Stimulated activated CD4-positive, alpha-beta T cell treated with anti-CD3 and anti-CD28 coated beads, Interleukin-4, amount 100 ng/mL, for 24 hours (primary cell): Measurements from ENCODE around the gene TMEM59.
A peak's percentile ranks its signal among the peaks of the same experiment; 100 is the strongest.
"Not testable (repeated sequence)": the region's sequence is repeated elsewhere in the genome, so short reads cannot be mapped to it uniquely, and the experiment has no call there.

ENCODE experiments used
- DNase-seq: peaks from one replicate; pipeline ENCODE4 v3.0.0-alpha.2; 2020

TMEM59 gene, protein sequence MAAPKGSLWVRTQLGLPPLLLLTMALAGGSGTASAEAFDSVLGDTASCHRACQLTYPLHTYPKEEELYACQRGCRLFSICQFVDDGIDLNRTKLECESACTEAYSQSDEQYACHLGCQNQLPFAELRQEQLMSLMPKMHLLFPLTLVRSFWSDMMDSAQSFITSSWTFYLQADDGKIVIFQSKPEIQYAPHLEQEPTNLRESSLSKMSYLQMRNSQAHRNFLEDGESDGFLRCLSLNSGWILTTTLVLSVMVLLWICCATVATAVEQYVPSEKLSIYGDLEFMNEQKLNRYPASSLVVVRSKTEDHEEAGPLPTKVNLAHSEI

DNA sequence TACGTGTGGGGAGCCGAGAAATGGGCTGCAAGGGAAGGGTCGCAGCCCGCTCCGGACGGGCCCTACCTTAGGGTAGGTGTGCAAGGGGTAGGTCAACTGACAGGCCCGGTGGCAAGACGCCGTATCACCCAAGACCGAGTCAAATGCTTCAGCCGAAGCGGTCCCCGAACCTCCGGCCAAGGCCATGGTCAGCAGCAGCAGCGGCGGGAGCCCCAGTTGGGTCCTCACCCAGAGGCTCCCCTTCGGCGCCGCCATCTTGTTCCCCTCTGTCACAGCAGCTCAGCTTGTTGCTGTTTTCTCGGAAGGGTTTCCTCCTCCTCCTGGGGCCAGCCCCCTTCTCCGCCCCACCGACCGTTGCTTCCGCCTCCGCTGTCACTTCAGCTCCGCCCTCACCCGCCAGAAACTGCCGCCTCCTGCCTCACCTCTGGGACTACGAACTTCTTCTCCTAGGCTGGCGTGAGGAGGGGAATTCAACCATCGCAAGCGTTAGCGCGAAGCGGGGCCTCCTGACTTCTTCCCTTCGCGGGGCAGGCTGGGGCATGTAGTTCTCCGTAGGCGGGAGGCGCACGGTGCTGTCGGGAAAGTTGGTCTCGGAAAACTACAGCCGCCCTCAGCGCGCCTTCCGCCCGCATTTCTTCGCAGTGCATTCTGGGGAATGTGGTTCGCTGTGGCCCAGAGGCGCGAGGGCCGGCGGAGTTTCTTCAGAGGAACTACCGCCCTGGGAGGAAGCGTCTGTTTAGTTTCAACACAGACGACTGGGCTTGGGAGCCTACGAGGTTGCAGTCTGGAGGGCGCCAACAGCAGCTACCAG is at the start of gene TMEM59, which contains the start of gene TCEANC2:
TSS of gene TMEM59 (minus strand) at position 271 of the 811 bp plus-strand sequence. CDS start at position 255, 16 bp downstream.
TSS of gene TCEANC2 (plus strand) at position 675 of the 811 bp plus-strand sequence. CDS start 815 bp downstream, outside the sequence.
- DNase-seq: peak; percentile 98

DNA sequence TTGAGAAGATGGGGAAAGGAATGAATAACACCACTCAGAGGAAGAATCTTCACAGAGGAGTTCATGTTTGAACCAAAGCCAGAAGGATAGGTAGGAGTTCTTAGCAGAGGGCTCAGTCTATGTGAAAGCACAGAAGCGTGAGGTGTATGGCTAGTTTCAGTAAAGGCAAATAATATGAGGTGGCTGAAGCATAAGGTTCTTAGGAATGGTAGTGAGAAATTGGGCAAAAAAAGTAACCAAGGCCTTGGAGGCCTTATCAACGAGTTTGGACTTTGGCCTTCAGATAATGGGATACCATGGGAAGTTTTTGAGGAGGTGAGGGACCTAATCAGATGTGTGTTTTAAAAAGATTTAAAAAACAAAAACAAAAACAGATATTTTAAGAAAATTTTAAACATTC is 47.5 kb upstream of the TMEM59 start:
- DNase-seq: no peak

DNA sequence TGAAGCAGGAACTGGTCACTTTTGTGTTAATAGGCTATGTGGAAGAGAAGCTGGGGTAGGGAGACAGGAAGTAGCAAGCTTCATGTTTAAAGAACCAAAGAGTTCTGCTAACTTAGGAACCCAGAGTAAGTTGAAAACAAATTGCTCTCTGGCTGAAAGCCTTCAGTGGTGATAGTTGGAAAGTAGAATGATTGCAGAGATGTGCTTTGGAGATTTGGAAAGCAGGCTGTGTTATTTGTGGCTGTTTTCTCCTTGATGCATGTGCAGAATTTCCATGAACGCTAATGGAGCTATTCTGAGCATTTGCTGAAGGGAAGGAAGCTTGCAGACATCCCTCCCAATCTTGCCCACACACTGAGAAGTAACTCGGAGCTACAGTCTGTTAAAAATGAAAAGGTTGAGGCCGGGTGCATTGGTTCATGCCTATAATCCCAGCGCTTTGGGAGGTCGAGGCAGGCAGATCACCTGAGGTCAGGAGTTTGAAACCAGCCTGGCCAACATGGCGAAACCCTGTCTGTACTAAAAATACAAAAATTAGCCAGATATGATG is 46.1 kb upstream of the TMEM59 start:
- no peak for DNase-seq

DNA sequence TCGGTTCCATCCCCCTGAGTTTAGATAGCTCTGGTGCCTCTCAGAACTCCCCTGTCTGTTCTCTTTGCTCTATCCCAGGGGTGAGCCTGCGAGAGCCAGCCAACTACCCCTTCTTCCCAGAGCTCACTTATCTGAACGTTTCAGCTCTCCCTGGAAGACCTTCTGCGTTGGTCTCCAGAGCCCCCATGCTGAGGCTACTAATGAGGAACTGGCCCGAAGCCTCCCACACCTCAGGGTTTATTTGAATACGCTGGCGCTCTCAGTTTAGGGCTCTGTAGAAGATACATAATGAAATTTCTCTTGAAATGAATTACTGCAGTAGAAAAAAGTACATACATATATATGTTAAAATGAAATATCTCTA is 43.9 kb upstream of the TMEM59 start:
- DNase-seq: no peak

DNA sequence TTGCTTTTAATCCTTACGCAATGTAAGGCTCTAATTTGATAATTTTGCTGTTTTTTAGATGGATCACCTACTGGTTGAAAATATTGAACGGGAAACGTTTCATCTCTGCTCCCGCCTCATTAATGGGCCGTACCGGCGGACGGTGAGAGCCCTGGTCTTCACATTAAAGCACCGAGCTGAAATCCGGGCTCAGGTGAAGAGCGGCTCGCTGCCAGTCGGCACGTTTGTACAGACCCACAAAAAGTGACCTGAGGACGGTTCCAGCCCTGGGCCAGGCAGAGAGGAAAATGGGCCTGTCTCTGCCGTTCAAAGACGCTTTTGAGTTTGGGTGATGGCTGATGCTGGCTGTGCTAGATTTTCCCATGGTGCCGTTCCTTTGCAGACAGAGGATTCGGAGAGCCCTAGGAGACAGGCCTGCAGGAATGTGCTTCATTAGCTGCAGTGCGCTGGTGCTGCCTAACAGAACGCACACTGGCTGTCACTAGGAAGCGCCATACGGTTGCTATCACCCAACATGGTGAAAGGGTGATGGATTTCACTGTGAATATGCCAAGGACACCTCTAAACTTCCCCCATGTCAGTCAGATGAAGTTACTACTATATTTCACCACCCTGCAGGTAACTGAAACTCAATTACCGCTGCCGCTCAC is 43.3 kb upstream of the TMEM59 start:
- no peak for DNase-seq

DNA sequence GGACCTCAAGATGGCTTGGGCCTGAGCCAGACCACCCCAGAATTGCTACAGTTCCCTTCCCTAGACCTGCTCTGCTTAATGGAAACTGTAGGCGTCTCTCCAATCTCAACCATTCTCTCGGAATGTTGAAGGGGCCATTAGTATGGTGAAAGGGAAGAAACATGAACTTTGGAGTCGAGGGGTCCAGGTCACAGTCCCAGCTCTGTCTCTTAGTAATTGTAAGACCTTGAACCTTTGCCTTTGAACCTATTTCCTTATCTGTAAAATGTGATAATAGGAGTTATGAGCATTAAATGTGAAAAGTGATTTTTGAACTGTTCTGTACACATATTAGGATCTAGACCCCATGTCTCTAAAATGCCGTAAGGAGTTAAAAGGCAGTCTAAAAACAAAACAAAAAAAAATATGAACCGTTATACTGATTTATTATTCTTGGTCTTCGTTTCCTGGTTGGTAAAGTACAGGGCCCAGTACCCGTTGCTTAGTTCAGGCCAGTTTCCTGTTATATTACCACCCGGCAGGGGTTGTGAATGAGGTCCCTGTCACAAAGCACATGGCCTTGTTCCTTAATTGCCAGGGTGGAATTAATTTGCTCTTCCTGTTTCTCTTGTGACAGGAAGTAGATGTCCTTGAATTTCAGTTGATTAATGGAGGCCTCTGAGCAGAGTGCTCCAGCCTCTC is 42.7 kb upstream of the TMEM59 start:
- DNase-seq: no peak

DNA sequence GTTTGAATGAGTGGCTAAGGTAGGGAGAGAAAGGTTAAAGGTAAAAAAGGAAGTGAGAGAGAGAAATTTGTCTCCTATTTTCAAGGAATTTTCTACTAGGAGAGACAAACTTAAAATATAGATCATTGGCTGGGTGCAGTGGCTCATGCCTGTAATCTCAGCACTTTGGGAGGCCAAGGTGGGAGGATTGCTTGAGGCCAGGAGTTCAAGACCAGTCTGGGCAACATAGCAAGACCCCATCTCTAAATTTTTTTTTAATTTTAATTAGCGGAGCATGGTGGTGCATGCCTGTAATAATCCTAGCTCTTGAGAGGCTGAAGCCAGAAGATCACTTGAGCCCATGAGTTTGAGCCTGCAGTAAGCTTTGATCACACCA is 41.7 kb upstream of the TMEM59 start:
- not testable (repeated sequence) for DNase-seq

DNA sequence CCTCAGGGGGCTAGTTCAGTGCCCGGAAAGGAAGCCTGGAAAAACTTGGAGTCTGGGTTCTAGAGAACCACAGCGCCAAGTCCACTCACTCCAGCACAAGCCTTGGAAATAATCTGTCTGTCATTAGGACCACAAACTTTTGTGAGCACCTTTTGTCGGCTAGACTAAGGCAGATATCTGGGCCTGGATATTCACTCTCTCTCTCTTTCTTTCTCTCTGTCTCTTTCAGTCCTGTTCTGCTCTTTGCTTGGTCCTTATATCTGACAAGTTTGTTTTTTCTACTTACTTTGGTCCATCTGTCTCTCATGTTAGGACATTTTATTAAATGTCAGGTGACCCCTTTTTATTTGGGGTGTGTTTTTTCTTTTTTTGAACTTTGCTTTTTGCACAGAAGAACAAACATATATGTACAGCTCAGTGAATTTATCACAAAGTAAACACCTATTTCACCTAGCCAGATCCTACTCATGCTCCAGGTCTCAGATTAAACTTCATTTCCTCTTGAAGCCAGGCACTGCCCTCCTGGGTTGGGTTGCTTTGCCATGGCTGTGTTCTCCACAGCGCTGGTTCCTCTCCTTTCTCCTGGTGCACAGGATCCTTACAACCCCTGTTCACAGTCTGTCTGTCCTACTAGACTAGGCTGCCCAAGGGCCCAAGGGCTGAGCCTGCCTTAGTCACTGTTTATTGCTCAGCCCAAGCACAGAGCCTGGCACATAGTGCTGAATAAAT is 41.2 kb upstream of the TMEM59 start:
- DNase-seq: no peak

DNA sequence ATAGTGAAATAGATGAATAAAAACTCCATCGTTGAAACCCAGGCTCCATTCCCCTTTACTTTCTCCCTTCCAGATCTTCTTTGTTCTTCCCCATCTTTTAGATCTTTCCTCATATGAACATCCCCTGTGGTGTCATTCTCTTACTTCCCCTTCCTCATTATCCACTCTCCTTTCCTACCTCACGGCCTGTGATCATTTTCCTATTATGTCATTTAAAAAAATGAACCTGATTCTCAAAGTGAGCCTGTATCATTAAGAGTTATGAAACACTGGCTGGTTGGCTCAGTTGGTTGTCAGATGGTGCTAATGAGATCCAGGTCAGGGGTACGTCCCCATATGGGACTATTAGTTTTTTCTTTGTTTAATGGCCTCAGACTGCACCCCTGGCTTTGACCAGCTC is 38.7 kb upstream of the TMEM59 start:
- DNase-seq: no peak

DNA sequence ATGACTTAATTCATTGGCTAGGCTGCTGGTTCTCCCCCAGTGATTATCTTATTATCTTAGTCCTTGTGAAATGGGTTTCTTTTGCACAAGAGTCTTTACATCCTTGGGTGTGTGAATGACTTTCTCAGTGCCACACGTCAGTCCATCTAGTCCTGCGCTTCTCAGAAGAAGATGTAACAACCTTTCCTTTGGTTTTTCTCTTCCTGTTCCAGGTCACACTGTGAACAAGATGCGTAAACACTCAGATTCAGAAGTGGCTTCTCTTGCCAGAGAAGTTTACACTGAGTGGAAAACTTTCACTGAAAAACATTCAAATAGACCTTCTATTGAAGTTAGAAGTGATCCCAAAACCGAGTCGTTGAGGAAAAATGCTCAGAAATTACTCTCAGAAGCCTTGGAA is 35.4 kb upstream of the TMEM59 start:
- no peak for DNase-seq

DNA sequence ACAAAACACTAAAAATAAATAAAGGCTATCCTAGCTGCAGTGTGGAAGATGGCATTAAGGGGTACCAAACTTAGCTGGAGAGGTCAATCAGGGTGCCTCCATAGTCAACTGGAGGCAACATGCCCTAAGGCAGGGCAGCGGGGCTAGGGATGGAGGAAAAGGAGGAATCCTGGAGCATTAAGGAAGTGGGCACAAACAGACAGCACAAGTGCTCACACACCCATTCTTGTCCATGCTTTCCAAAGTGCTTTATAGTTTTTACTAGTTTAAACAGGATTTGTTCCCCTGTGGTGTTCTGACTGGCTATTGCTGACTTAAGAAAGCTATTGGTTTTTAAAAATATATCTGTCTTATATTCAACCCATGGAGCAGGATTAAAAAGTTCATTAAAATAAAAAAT is 33.8 kb upstream of the TMEM59 start:
- DNase-seq: no peak

DNA sequence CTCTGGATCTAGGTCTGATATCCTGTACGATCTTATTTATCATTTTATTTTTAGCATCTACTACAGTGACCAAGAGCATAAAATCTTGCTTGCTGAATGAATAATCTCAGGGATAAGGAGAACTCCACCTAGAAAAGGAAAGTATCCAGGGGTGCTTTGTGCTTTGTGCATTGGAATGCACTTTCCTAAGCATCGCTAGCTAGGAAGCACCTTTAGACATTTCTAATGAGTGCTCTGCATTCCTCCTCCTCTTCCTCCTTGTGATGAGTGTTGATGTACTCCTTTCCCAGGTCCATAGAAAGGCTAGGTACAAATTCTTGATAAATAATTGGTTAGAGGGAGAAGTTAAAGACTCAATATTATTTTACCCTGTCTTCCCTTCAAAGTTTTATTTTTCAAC is 31.8 kb upstream of the TMEM59 start:
- DNase-seq: no peak

DNA sequence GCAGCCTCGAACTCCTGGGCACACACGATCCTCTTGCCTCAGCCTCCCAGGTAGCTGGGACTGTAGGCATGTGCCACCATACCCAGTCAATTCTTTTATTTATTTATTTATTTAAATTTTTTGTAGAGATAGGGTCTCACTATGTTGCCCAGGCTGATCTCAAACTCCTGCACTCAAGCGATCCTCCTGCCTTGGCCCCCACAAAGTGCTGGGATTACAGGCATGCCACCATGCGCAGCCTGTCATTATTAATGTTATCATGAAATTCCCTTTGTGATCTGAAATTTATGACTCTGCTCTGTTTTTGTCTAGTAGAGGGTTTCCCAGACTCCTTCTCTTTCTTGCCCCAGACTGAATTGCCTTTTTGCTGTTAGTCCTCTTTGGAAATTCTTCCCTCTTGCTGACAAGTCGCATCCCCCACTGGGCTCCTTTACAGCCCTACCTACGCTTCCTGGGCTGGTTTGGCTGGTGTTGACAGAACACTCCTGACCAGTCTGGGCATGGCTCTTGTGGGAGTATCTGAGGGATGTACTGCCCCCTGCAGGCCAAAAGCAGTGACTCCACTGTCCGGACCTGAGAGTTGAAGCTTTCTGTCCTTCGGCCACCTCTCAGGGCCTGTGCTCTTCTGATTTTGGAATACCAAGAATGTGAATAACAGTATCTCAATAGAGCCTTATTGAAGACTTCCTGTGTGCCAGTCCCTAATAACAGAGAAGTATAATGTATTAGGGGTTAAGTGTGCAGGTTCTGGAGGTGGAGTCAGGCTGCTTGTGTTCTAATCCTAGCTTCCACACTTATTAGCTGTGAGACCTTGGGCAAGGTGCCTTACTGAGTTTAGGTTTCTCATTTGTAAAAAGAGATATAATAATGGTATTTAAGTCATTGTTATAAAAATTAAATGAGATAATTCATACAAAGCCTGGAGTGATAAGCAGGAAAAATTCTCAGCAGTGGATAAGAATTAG is 28.6 kb upstream of the TMEM59 start:
- peak; percentile 63 for DNase-seq

DNA sequence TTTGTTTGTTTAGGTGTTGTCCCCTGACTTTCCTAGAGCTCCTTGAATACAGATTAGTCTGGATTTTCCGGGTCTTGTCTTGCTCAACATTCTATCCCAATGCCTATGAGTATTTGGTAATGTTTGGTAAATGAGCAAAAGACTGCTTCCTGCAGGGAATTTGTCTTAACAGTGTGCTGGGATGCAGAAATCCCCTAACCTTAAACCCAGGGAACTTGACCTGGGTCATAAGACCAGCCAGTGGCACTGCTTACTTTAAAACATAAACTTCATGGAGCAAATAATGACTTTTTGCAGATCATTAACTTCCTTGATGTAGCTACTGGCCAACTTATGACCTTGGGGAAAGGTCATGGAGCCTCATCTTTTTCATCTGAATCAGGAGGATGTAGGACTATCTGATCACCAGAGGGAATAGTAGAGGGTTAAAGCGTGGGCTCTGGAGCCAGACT is 27.6 kb upstream of the TMEM59 start:
- DNase-seq: no peak

DNA sequence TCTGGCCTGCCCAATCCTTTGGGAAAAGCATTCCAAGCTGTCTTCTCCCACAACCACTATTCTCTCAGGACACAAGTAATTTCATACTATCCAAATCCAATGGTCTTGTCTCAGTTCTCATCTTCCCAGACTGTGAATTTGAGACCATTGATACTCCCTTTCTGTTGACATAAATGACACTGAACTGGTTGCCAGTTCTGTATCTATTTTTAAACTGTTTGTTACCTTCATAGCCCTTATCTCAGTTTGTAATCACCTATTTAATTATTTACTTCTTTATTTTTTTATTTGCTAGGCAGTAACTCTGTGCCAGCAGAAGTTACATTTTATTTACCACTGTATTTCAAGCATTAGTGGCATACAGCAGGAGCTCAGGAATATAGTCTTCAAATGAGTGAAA is 24.4 kb upstream of the TMEM59 start:
- DNase-seq: no peak

DNA sequence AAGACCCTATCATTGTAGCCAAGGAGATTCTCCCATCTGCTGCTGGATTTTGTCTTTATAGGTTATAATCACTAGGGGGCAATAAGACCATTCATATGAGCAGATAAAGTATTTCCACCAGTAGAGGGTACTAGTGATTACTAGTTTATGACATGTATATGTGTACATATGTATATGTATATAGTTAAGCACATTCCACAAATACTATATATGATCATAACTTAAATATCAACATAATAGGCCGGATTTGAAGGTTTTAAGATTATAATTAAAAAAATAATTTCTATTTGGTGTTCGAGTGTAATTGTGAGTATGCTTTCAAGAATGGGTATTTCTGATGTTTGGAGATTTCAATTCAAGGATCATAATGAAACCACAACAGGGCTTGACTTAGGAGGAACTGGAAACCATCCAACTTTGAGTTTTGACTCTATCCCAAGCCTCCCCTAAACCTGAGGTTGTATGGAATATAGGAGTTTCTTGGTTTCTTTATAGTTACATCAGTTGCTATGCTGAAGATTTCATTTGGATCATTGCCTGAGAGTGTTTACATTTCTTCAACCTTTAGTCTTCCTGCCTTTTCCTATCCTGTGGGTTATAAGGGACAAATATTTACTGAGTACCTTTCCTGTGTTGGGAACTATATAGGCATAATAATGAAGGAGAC is 17.3 kb upstream of the TMEM59 start:
- no peak for DNase-seq

DNA sequence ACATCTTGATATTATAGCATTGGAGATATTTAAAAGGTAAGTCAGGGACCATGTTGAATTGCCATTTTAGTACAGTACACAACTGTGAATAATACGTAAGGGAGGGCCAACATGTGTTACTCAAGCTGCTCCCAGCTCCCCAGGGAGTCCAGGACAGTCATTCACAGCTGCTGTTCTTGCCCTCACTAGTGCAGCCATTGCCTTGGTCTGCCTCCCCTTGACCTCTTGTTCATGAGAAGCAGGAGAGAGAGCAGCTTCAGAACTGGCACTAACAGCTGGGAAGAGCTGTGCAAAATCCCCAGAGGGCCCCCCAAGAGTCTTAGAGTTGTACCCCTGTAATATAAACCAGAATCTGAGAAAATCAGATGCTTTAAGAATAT is 16.8 kb upstream of the TMEM59 start:
- DNase-seq: no peak

DNA sequence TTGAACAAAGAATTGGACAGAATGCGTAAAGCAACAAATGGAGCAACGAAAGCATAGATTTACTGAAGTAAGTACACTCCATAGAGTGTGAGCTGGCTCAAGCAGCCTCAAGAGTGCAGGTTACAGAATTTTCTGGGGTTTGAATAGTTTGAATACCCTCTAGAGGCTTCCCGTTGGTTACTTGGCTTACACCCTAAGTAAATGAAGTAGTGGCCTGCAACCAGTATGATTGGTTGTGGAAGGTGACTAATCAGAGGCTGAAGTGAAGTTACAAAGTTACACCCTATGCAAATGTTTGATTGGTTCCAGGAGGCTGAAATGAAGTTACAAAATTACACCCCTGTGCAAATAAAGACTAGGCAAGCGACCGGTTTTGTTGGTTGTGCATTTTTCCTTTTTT is 11.3 kb upstream of the TMEM59 start:
- no peak for DNase-seq

DNA sequence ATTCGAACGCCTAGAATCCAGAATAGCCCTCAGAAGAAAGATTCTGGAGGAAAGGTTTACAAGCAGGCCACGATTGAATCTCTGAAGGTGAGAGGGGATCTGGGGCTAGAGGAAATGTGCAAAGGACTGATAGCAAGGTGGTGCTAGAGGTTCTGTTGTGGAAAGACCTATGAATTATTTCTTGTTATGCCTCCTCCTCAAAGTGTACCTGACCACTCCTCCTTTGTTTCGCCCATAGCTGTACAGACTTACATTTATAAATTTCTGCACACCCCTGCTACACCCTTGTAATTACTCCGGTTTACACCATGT is 1.4 kb upstream of the TMEM59 start:
- DNase-seq: no peak

DNA sequence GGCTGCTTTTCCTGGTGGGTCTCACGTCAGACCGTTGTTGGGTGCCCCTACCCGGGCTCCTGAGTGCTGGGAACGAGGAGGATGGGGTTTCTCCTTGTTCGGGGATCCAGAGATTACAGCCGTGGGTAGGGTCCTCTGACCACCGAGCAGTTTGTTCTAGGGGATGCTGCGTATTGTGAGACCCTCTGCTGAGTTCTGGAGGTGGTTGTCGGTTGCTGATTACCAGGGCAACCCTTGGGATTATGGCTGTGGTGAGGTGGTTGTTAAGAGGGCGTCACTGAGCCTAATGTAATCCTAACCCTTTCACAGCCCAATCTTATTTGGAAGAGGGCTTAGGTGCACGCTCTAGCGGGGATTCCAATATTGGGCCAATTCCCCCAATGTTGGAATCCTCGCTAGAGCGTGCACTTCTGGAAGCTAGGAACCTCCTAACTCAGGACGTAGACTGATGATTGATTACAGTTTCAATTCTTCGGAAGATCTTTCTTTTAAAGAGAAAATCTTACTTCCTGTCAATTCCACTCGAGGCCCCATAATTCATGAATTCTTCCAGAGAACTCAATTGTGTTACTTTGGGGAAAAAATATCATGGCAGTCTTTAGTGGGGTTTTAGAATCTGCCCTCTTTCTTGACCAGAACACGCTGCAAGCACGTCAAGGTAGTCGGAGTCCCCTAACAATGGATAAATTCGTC is 887 bp upstream of the TMEM59 start:
- DNase-seq: no peak
